MCF 10A (cell line): ENCODE data around the gene COPZ2. TPM values are rescaled to one million over a fixed set of nuclear protein-coding genes. Genes with fewer than 3 reads are reported as not detected.

Experiments used
- BruUV-seq: library from RNA; stranded (reverse); fragments of 400-500 nt; replicated peaks from 2 replicates; lab custom pipeline; 2021; lab: Mats Ljungman, UMichigan
- CTCF ChIA-PET: fragments of 300-600 bp; sonication (Branson Sonifier 250); formaldehyde crosslinking; extraction: SDS; loops from one replicate; lab custom pipeline; 2021; ENCODE audit warnings: antibody characterized with exemption, inconsistent platforms; lab: Yijun Ruan, JAX
- POLR2A ChIA-PET: fragments of 300-600, 350-650 bp; sonication (Branson Sonifier 250); formaldehyde crosslinking; extraction: SDS; loops from one replicate; lab custom pipeline; 2020; ENCODE audit warnings: antibody characterized with exemption, inconsistent platforms; lab: Yijun Ruan, JAX
- DNase-seq: peaks from one replicate; pipeline ENCODE4 v3.0.0-alpha.2; 2018; ENCODE audit not compliant: unreplicated experiment
- H3K27ac Mint-ChIP-seq: one replicate; pipeline ENCODE4 v1.8.0; 2022; ENCODE audit warnings: mild to moderate bottlenecking, low read depth, mixed read lengths; ENCODE audit not compliant: unreplicated experiment
- H3K27me3 Mint-ChIP-seq: one replicate; pipeline ENCODE4 v1.8.0; 2022; ENCODE audit warnings: mixed read lengths; ENCODE audit not compliant: insufficient read depth, unreplicated experiment
- H3K36me3 Mint-ChIP-seq: one replicate; pipeline ENCODE4 v1.8.0; 2022; ENCODE audit warnings: mild to moderate bottlenecking, moderate library complexity, mixed read lengths; ENCODE audit not compliant: insufficient read depth, unreplicated experiment
- H3K4me1 Mint-ChIP-seq: one replicate; pipeline ENCODE4 v1.8.0; 2022; ENCODE audit warnings: mixed read lengths; ENCODE audit not compliant: insufficient read depth, unreplicated experiment
- H3K4me3 Mint-ChIP-seq: one replicate; pipeline ENCODE4 v1.8.0; 2022; ENCODE audit warnings: mild to moderate bottlenecking, moderate library complexity, mixed read lengths; ENCODE audit not compliant: unreplicated experiment
- H3K9me3 Mint-ChIP-seq: one replicate; pipeline ENCODE4 v1.8.0; 2022; ENCODE audit warnings: mixed read lengths; ENCODE audit not compliant: unreplicated experiment
- intact Hi-C: fragments of 100-400 bp; cut with micrococcal nuclease; formaldehyde crosslinking; loops from 2 replicates; pipeline ENCODE4 v1.14.1; 2022
- total RNA-seq: library from RNA; stranded (reverse); gene quantifications from 2 replicates; pipeline ENCODE4 v1.2.3, GENCODE V29; 2022
- TF ChIP-seq, protein P1 (sequence below): fragments of 200-600 bp; IDR thresholded peaks from one replicate; pipeline ENCODE4 v1.8.0; 2022; ENCODE audit warnings: antibody characterized with exemption, mild to moderate bottlenecking; ENCODE audit not compliant: unreplicated experiment

Gene COPZ2
- total RNA-seq, 1 experiment from 2014 or later, result not detected

DNA sequence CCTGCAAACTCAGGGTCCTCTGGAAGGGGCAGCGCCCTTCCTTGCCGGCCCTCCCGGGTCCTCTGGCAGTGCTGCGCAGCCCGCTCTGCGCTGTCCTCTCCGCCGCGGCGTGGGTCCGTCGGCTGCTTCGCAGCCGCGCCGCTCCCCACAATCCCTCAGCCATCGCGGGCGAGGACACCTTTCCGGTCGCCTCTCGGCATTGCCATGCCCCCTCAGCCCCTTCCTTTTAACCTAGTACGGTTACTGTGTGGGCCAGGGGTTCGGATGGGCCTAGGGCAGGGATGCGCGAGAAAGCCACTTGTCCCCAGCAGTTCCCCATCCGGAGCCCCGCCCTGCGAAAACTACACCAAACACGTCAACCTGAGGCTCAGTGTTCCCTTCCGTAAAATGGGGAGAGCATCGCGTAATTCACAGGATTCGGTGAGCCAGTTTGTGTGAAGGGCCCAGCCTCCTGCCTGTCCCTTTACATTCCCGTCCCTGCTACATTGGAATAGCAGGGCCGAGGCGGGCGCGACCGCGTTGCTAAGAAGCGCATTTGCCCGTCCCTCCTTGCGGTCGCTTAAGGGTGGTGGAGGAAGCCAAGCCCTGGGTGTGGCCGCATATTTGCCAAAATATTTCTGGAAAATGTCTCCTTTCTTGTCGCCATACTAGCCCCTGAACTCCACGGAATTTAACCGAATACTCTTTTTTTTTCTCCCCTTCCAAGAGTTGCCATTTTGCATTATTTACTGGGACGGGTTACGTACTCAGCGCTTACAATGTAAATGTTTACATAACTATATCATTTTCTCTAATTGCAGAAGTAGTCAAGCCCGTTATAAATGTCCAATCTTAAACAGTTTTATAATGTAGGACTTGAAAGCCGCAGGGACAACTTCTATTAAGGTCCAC is 13.2 kb downstream of the COPZ2 start:
- TF ChIP-seq, protein P1, sequence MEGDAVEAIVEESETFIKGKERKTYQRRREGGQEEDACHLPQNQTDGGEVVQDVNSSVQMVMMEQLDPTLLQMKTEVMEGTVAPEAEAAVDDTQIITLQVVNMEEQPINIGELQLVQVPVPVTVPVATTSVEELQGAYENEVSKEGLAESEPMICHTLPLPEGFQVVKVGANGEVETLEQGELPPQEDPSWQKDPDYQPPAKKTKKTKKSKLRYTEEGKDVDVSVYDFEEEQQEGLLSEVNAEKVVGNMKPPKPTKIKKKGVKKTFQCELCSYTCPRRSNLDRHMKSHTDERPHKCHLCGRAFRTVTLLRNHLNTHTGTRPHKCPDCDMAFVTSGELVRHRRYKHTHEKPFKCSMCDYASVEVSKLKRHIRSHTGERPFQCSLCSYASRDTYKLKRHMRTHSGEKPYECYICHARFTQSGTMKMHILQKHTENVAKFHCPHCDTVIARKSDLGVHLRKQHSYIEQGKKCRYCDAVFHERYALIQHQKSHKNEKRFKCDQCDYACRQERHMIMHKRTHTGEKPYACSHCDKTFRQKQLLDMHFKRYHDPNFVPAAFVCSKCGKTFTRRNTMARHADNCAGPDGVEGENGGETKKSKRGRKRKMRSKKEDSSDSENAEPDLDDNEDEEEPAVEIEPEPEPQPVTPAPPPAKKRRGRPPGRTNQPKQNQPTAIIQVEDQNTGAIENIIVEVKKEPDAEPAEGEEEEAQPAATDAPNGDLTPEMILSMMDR, result no peak
- peak overlapping the region; percentile 100 for H3K27ac Mint-ChIP-seq
- CTCF ChIA-PET, result interaction anchor here (0.6 to 7.1 kb wide), 15 partner anchors 20 to 1266 kb away, joined by 3 to 202 read pairs (median 7); partner anchors contain the start of gene SNX11
- POLR2A ChIA-PET, result interaction anchor here (0.6 to 5.0 kb wide), 29 partner anchors 22 to 647 kb away, joined by 3 to 220 read pairs (median 4); partner anchors contain the start of genes CBX1, CDK5RAP3, NFE2L1 and PNPO
- DNase-seq, result peak; percentile 79
- peak overlapping the region; percentile 90 for H3K4me3 Mint-ChIP-seq
- intact Hi-C loops, result loop anchor here (1.0 kb wide), 2 partner anchors 107 to 594 kb away; no protein-coding TSS in a partner anchor
- peaks cover 38% of the 10 kb centered on the region for H3K4me1 Mint-ChIP-seq
- H3K9me3 Mint-ChIP-seq, result no peaks in the 10 kb centered on the region
- BruUV-seq, result TSS peak; percentile 88
- peaks cover 10% of the 10 kb centered on the region for H3K36me3 Mint-ChIP-seq
- no peaks in the 10 kb centered on the region for H3K27me3 Mint-ChIP-seq

DNA sequence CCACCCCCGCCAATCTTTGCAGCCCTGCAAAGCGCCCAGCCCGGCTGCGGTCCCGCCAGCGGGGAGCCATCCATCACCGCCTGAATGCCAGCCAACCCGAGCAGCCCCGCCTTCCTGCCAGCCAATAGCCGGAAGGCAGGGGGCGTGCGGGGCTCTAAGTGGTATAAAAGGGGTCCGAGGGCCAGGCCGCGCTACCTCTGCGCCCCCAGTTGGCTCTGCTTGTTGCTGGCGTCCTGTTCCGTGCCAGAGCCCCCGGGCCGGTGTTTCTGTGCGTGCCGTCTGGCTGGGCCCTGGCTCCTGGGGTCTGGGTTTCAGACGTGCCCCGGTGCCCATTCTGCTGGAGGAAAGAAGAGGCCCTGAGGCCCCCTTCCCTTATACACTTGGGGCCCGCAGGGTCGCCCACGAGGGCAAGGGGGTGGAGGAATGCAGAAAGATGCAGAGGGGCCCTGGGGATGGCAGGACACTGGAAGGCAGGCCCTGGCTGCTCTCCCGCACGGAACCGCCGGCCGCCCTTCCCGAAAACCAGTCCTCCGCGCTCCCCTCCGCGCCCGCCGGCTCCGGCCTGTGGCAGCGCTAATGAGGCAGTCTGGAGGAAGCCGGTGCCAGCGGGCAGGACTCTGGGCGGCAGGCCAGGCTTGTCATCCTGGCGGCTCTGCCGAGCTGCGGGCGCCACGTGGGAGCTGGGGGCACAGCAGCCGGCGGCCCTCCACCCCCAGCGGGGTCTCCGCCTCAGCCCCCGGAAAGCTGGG is 14.0 kb downstream of the COPZ2 start:
- TF ChIP-seq, protein P1, result peak; percentile 15
- ChIA-PET CTCF (interaction anchor here (1.0 kb wide), 1 partner anchor 45 kb away, joined by 3 read pairs; no protein-coding TSS in a partner anchor), POLR2A (interaction anchor here (0.6 to 1.1 kb wide), 10 partner anchors 26 to 181 kb away, joined by 3 to 20 read pairs (median 4); partner anchors contain the start of genes CBX1, CDK5RAP3 and NFE2L1)
- Mint-ChIP-seq H3K27ac (peak overlapping the region; percentile 100), H3K36me3 (peaks cover 10% of the 10 kb centered on the region), H3K4me1 (peaks cover 38% of the 10 kb centered on the region), H3K9me3 (no peaks in the 10 kb centered on the region), H3K4me3 (peak overlapping the region; percentile 90), H3K27me3 (no peaks in the 10 kb centered on the region)
- peak; percentile 91 for DNase-seq
- no TSS peak for BruUV-seq
- intact Hi-C loops, result loop anchor here (1.0 kb wide), 1 partner anchor 74 kb away; no protein-coding TSS in a partner anchor

DNA sequence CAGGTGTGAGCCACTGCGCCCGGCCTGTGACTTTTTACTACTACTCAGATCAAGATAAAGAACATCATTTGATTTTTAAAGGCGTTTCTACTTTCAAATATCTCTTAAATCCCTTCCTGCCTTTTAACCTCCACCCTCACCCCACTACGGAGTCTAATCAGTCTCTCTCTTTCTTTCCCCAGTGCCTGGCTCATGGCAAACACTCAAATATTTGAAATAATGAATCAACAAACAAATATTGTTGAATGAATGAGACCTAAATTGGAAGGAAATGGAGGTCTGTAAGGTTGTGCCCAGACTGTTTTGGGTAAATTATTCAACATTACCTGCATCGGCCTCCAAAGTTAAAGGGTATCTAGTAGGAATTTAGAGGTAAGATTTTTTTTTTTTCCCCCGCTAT is 14.7 kb downstream of the COPZ2 start:
- ChIA-PET CTCF (interaction anchor here (9.9 kb wide), 1 partner anchor 74 kb away, joined by 131 read pairs; no protein-coding TSS in a partner anchor), POLR2A (interaction anchor here (1.0 to 1.1 kb wide), 2 partner anchors 26 to 52 kb away, joined by 3 to 4 read pairs; partner anchors contain the start of gene CDK5RAP3)
- DNase-seq, result no peak
- no TSS peak for BruUV-seq
- no peak overlapping the region for H3K27ac Mint-ChIP-seq
- H3K4me3 Mint-ChIP-seq, result peak overlapping the region; percentile 90
- no peaks in the 10 kb centered on the region for H3K27me3 Mint-ChIP-seq
- TF ChIP-seq, protein P1, result no peak
- H3K9me3 Mint-ChIP-seq, result no peaks in the 10 kb centered on the region
- peaks cover 38% of the 10 kb centered on the region for H3K4me1 Mint-ChIP-seq
- intact Hi-C loops, result loop anchor here (1.0 kb wide), 1 partner anchor 74 kb away; no protein-coding TSS in a partner anchor
- peaks cover 10% of the 10 kb centered on the region for H3K36me3 Mint-ChIP-seq
